ENCODE results near the gene ADH5.

ADH5 gene

GRCh38 chr4:99091216-99091575 lies 2.6 kb upstream of the ADH5 start:
- no peaks in the 10 kb centered on the region for H4K20me1 ChIP-seq (ENCODE audit: insufficient read depth, low read length)
- no peak overlapping the region for H3K4me2 ChIP-seq (ENCODE audit: low read length)
- TF ChIP-seq, protein P1, sequence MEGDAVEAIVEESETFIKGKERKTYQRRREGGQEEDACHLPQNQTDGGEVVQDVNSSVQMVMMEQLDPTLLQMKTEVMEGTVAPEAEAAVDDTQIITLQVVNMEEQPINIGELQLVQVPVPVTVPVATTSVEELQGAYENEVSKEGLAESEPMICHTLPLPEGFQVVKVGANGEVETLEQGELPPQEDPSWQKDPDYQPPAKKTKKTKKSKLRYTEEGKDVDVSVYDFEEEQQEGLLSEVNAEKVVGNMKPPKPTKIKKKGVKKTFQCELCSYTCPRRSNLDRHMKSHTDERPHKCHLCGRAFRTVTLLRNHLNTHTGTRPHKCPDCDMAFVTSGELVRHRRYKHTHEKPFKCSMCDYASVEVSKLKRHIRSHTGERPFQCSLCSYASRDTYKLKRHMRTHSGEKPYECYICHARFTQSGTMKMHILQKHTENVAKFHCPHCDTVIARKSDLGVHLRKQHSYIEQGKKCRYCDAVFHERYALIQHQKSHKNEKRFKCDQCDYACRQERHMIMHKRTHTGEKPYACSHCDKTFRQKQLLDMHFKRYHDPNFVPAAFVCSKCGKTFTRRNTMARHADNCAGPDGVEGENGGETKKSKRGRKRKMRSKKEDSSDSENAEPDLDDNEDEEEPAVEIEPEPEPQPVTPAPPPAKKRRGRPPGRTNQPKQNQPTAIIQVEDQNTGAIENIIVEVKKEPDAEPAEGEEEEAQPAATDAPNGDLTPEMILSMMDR (IDR thresholded peaks at IDR 0.05; ENCODE audit: low read depth, low read length), result no peak
- TF ChIP-seq EZH2phosphoT487 (IDR thresholded peaks at IDR 0.05; ENCODE audit: low read depth), result no peak
- H3K4me1 ChIP-seq (ENCODE audit: low read length), result peaks cover 18% of the 10 kb centered on the region
- H3K36me3 ChIP-seq (replicated peaks; ENCODE audit: low read depth, low read length), result no peaks in the 10 kb centered on the region
- no peak overlapping the region for H3K27ac ChIP-seq (ENCODE audit: low read length)
- H3K27me3 ChIP-seq (ENCODE audit: low read depth, low read length), result no peaks in the 10 kb centered on the region
- no peak overlapping the region for H2AFZ ChIP-seq (ENCODE audit: low read depth, low read length)
- H3K79me2 ChIP-seq (ENCODE audit: low read length), result peaks cover 23% of the 10 kb centered on the region
- H3K4me3 ChIP-seq (ENCODE audit: low read length), result no peak overlapping the region
- H3K9me3 ChIP-seq (ENCODE audit: insufficient read depth, low read length), result no peaks in the 10 kb centered on the region
- H3K9ac ChIP-seq (ENCODE audit: low read length), result no peak overlapping the region

DNA sequence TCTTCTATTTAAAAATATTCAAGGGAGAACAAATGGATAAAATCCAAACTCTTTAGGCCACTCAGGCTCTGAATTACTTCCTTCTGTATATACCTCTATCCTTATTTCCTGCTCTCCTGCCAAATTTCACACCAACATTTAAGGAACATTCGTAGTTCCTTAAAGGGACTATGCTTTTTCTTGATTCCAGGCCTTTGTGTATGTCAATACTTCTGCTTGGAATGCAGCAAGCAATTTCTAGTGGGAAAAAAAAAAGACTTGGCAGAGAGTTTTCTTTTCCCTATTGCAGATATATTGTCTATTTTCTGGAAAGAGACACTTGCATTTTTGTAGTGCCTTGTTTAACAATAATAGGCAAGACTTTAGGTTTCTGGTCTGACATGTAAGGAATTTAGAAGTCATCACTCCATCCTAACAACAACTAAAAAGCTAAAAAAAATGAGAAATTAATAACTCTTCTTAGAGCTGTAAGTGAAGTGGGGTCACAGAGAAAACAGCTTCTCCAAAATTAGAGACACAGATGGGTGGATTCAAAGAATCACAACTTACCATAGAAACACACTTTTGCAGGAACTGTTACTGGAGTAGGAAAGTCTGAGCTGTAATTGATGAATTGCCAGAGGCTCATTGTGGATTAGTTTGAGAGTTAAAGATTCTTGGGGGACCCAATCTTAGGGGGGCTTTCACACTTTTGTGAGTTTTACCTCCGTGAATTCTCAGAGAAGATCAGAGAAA lies 2.1 kb upstream of the ADH5 start:
- Histone ChIP-seq H3K27me3 (ENCODE audit: low read depth, low read length) (no peaks in the 10 kb centered on the region), H2AFZ (ENCODE audit: low read depth, low read length) (no peak overlapping the region), H3K4me3 (ENCODE audit: low read length) (no peak overlapping the region), H3K9ac (ENCODE audit: low read length) (no peak overlapping the region), H3K79me2 (ENCODE audit: low read length) (peaks cover 28% of the 10 kb centered on the region), H3K4me2 (ENCODE audit: low read length) (no peak overlapping the region), H3K9me3 (ENCODE audit: insufficient read depth, low read length) (no peaks in the 10 kb centered on the region), H3K36me3 (replicated peaks; ENCODE audit: low read depth, low read length) (no peaks in the 10 kb centered on the region), H3K4me1 (ENCODE audit: low read length) (peaks cover 18% of the 10 kb centered on the region), H4K20me1 (ENCODE audit: insufficient read depth, low read length) (no peaks in the 10 kb centered on the region), H3K27ac (ENCODE audit: low read length) (no peak overlapping the region)
- TF ChIP-seq, protein P1 (IDR thresholded peaks at IDR 0.05; ENCODE audit: low read depth, low read length), result no peak
- no peak for TF ChIP-seq EZH2phosphoT487 (IDR thresholded peaks at IDR 0.05; ENCODE audit: low read depth)

DNA sequence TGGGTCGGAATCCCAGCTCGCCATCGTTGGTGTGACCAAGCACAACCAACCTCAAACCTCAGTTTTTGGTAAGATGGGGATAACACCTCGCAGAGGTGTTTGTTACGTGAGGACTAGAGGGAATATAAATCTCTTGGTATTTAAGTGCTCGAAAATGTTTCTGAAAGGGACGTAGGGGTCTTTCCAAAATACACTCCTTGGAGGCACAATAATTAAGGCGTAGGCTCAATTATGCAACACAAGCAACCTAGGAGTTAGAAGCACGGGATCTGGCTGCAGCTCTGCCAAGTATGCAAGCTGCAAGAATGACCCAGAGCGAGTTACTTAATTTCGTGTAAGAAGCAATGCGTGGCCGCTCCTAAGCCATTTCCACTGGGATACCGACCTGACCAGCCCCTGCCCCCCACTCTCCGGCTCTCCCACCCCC lies 552 bp downstream of the ADH5 start:
- Histone ChIP-seq H3K9ac (ENCODE audit: low read length) (peak overlapping the region; percentile 91), H2AFZ (ENCODE audit: low read depth, low read length) (peak overlapping the region; percentile 90), H3K79me2 (ENCODE audit: low read length) (peaks cover 31% of the 10 kb centered on the region), H3K27me3 (ENCODE audit: low read depth, low read length) (no peaks in the 10 kb centered on the region), H3K4me3 (ENCODE audit: low read length) (peak overlapping the region; percentile 89), H3K4me1 (ENCODE audit: low read length) (peaks cover 18% of the 10 kb centered on the region), H3K4me2 (ENCODE audit: low read length) (peak overlapping the region; percentile 90), H4K20me1 (ENCODE audit: insufficient read depth, low read length) (no peaks in the 10 kb centered on the region; the same call in 1 of the 2 replicates), H3K27ac (ENCODE audit: low read length) (peak overlapping the region; percentile 62), H3K9me3 (ENCODE audit: insufficient read depth, low read length) (no peaks in the 10 kb centered on the region), H3K36me3 (replicated peaks; ENCODE audit: low read depth, low read length) (peaks cover 15% of the 10 kb centered on the region)
- TF ChIP-seq, protein P1 (IDR thresholded peaks at IDR 0.05; ENCODE audit: low read depth, low read length), result no peak
- no peak for TF ChIP-seq EZH2phosphoT487 (IDR thresholded peaks at IDR 0.05; ENCODE audit: low read depth)

GRCh38 chr4:99084595-99084994 lies 4.0 kb downstream of the ADH5 start:
- Histone ChIP-seq H3K9ac (ENCODE audit: low read length) (no peak overlapping the region), H3K27ac (ENCODE audit: low read length) (no peak overlapping the region), H3K36me3 (replicated peaks; ENCODE audit: low read depth, low read length) (peaks cover 41% of the 10 kb centered on the region), H3K9me3 (ENCODE audit: insufficient read depth, low read length) (no peaks in the 10 kb centered on the region), H4K20me1 (ENCODE audit: insufficient read depth, low read length) (no peaks in the 10 kb centered on the region; the same call in 1 of the 2 replicates), H3K4me3 (ENCODE audit: low read length) (no peak overlapping the region), H3K4me2 (ENCODE audit: low read length) (no peak overlapping the region), H2AFZ (ENCODE audit: low read depth, low read length) (no peak overlapping the region), H3K27me3 (ENCODE audit: low read depth, low read length) (no peaks in the 10 kb centered on the region), H3K79me2 (ENCODE audit: low read length) (peaks cover 31% of the 10 kb centered on the region), H3K4me1 (ENCODE audit: low read length) (peaks cover 8% of the 10 kb centered on the region)
- TF ChIP-seq EZH2phosphoT487 (IDR thresholded peaks at IDR 0.05; ENCODE audit: low read depth), result no peak
- TF ChIP-seq, protein P1 (IDR thresholded peaks at IDR 0.05; ENCODE audit: low read depth, low read length), result no peak
